Head of caudate nucleus (tissue), 42 donors: ENCODE measurements around the gene ZFP36.

Source experiments
- DNase-seq, 42 donors: peaks; one replicate each; pipeline versions ENCODE4 v3.0.0 to v3.0.0-alpha.2; 2020 to 2021; ENCODE audit warnings: mixed read lengths in 7 of 42
- intact Hi-C: fragments of 100-400 bp; cut with DNase I; formaldehyde crosslinking; loops from one replicate; pipeline ENCODE4 v1.15.0; 2022

The ZFP36 gene

DNA sequence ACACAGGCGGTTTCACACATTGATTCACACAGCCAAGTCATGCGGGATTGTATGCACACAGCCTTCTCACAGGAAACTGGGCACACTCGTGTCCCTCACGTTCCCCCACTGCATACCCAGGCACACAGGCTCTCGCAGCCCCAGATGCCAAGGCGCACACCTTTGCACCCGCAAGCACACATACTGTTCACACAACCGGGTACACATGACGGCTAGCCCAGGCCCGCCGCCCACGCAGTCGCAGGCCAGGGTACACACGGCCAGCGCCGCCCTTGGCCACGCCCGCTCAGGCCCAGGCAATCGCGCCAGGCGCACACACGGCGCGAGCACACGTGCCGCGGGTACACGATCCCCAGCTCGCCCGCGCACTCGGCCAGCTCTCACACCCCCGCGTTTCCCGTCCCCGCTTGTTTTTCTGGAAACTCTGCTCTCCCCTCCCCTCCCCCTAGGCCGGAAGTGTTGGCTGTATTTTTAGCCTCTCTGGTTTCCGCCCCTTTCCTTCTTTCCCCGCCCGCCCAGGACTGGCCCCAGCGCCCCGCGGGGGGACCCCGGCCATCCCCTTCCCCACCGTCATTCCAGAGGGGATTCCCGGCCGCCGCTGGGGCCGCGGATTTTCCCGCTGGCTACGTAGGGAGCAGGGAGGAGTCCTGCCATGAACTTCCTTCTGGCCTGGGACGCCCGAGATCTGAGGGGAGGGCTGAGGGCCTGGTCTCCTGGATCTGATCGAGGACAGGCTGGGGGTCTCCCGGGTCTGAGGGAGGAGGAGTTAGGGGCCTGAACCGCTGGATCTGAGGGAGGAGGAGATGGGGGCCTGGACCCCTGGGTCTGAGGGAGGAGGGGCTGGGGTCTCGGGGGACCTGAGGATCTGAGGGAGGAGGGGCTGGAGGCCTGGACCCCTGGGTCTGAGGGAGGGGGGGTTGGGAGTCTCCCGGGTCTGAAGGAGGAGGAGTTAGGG is 4.0 kb upstream of the ZFP36 start:
- intact Hi-C loops = no loop called here
- DNase-seq = peak; percentile 45 to 92 (median 73)

GRCh38 chr19:39403331-39404312 is 3.0 kb upstream of the ZFP36 start:
- intact Hi-C loops = no loop called here
- DNase-seq = peak; percentile 47 to 95 (median 75)

DNA sequence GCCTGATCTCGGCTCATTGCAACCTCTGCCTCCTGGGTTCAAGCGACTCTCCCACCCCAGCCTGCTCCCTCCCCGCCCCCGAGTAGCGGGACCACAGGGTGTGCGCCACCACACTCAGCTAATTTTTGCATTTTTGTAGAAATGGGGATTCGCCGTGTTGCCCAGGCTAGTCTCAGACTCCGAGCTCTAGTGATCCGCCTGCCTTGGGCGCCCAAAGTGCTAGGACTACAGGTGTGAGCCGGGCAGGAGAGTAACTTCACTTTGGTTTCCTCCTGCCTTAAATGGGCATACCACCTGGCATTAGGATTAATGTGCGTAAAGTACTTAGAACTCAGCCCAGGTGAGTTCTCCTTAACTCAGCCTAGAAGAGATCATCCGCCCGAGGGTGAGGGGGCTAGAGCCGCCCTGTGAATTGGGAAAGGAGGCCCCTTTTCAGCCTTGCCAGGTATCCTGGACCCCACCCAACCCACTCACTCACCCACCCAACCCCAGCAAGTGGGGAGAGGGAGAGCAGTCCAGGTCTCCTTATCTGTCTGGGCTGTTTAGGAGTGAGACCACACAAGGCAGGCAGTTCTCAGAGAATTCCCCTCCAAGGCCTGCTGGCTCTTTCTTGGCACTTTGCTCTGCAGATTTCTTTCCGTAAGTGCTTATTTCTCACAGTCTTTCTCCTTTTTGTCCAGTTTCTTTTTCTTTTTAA is 1.2 kb upstream of the ZFP36 start:
- DNase-seq = peak in 2 of 42 donors; percentile 20 to 40
- intact Hi-C loops = no loop called here

DNA sequence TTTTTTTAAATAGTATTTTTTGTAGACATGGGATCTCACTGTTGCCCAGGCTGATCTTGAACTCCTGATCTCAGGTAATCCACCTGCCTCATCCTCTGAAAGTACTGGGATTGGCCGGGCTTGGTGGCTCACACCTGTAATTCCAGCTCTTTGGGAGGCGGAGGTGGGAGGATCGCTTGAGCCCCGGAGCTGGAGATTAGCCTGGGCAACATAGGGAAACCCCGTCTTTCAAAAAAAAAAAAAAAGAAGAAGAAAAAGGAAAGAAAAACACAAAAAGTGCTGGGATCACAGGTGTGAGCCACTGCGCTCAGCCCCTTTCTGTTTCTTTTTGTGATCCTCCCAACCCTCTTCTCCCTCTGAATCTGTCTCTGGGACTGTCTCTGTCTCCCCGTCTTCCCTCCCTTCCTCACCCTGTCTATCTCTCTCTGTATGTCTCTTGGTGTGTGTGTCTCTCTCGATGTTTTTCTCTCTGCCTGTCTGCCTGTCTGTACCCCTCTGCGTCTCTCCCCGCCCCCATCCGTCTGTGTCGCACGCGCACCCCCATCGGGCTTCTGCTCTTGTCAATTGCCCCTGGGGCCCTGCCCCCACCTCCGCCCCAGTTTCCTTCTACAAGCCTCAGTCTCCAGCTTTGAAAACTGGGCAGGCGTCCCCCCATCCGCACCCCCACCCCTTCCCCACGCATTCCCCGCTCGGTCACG is 540 bp upstream of the ZFP36 start:
- DNase-seq = peak in 7 of 42 donors; percentile 21 to 76 (median 48)
- intact Hi-C loops = no loop called here

DNA sequence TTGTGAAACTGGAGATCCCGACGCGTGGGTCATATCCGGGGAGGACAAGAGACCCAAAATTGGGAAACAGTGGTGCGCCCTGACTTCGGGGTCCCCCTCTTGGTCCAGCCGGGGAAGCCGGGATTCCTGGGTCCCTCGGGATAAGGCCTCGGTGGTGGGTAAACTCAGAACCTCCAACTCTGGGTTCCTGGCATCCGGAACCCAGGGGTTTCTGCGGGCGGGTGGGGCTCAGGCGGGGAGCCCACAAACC is 688 bp downstream of the ZFP36 start:
- intact Hi-C loops = no loop called here
- DNase-seq = no peak

GRCh38 chr19:39407660-39408391 is 1.2 kb downstream of the ZFP36 start:
- intact Hi-C loops = no loop called here
- peak in 6 of 42 donors; percentile 19 to 46 (median 23) for DNase-seq

DNA sequence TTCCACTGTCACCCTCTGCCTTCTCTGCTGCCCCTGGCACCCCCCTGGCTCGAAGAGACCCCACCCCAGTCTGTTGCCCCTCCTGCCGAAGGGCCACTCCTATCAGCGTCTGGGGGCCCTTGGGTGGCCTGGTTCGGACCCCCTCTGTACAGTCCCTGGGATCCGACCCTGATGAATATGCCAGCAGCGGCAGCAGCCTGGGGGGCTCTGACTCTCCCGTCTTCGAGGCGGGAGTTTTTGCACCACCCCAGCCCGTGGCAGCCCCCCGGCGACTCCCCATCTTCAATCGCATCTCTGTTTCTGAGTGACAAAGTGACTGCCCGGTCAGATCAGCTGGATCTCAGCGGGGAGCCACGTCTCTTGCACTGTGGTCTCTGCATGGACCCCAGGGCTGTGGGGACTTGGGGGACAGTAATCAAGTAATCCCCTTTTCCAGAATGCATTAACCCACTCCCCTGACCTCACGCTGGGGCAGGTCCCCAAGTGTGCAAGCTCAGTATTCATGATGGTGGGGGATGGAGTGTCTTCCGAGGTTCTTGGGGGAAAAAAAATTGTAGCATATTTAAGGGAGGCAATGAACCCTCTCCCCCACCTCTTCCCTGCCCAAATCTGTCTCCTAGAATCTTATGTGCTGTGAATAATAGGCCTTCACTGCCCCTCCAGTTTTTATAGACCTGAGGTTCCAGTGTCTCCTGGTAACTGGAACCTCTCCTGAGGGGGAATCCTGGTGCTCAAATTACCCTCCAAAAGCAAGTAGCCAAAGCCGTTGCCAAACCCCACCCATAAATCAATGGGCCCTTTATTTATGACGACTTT is 2.0 kb downstream of the ZFP36 start:
- intact Hi-C loops = no loop called here
- DNase-seq = peak in 3 of 42 donors; percentile 11 to 58 (median 32)

DNA sequence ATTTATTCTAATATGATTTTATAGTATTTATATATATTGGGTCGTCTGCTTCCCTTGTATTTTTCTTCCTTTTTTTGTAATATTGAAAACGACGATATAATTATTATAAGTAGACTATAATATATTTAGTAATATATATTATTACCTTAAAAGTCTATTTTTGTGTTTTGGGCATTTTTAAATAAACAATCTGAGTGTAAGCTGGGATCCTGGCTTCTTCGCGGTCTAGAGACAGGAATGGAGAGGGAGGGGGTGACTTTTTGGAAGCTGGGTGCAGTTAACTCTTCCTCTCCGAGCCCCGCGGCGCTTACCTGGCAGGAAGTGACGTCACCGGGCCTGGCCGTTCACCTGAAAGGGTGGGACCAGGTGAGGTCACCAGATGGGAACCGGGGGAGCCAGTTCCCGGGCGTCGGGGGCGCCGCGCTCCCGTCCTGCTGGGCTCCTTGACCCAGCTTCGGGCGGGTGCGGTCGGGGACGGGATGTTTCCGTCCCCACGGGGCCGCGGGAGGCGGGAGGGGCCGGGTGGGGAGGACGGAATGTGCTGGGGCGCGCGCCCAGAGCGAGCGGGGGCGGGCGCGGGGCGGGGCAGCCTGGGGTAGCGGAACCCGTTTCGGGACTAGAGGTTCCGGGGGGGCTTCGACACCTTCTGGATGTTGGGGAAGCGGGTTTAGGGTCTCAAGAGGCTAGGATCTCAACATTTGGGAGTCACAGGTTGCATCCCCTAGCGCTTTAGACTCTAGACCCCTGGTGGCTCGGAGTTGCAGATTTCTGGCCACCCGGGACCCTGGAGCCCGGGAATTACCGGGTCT is 2.8 kb downstream of the ZFP36 start:
- peak in 41 of 42 donors; percentile 33 to 89 (median 71) for DNase-seq
- intact Hi-C loops = no loop called here

DNA sequence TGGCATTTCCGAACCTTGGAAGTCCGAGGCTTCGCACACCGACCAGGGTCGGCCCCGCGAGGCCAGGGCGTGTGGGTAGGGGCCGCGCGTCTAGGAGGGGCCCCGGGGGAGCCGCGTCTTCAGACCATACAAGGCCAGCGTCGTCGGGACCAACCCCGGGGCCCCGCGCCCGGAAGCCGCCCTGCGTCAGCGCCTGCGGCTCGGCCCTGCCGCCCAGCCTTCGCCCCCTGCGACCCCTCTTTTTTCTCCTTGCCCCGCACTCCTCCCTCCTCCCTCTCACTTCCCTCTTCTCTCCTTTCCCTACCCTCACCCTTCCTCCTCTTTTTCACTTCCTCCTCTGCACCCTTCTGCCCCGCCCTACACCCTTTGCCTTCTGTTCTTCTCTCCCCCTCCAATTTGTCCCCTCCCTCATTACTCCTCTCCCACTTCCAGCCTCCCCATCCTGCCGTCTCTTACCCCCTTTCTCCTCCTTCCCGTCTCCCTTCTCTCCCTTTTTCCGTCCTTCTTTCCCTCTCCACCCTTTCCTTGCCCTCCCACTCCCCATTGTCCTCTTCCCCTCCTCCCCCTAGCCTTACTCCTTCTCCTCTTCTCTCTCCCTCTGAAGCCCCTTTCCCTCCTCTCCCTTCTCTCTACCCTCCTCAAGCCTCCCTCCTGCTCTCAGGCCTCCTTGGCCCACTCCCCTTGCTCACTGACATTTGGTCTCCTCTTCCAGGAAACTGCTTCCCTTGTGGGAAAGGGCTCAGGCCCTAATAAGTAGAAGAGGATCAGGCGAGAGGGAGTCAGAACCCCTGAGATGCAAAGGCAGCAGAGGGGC is 3.6 kb downstream of the ZFP36 start:
- DNase-seq = peak in 22 of 42 donors; percentile 16 to 67 (median 40)
- intact Hi-C loops = no loop called here

GRCh38 chr19:39410831-39411080 is 4.1 kb downstream of the ZFP36 start:
- intact Hi-C loops = no loop called here
- DNase-seq = no peak

- peak in 1 of 42 donors; percentile 46 for DNase-seq
- intact Hi-C loops = no loop called here
Measured at GRCh38 chr19:39411081-39411831, 4.6 kb downstream of the ZFP36 start.

GRCh38 chr19:39411832-39412099 is 5.1 kb downstream of the ZFP36 start:
- intact Hi-C loops = no loop called here
- DNase-seq = peak; percentile 67 to 94 (median 85)

- intact Hi-C loops = no loop called here
- peak; percentile 83 to 98 (median 94) for DNase-seq
Measured at GRCh38 chr19:39412100-39412866, 5.6 kb downstream of the ZFP36 start, which contains the start of gene PLEKHG2. Gene PLEKHG2, plus strand, starts transcription at chr19:39412669. Its CDS starts 1,418 bp downstream, at chr19:39414087.

DNA sequence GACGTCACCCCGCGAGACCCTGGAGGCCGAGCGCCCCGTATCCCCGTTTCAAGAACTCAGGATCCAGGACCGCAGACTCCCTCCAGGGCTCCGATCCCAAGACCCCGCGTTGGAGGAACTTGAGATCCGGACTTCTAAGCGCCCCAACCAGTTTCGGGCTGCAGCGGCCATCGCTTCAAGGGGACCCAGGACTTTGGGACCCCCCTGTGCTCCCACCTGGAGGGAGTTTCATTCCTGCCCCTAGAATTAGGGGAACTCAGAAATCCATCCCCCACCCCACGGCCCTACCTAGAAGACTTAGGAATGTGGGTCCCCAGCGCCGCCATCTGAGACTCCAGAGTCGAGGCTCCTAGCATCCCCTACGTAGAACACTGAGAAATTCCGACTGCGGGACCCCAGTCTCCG is 6.2 kb downstream of the ZFP36 start:
- intact Hi-C loops = no loop called here
- DNase-seq = peak in 6 of 42 donors; percentile 18 to 52 (median 36)
